ENCODE measurements around the gene KRTAP4-8.
"Not testable (repeated sequence)": the region's sequence is repeated elsewhere in the genome, so short reads cannot be mapped to it uniquely, and the experiment has no call there.

Gene KRTAP4-8

DNA sequence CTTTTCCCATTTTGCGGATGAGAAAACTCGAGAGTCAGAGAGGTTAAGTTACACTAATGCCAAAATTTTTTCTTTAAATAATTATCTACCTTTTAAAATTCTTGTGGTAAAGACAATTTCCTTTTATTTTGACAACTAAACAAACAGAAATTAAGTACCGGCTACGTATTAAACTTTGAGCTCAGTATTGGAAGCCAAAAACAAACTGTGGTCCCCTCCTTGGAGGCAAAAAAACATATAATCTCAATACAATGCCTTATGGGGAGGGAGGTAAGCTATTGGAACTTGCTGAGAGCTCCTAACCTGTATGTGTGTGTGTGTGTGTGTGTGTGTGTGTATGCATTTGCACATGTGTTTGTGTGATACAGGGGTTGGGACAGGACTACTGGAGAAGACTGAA is 34.5 kb downstream of the KRTAP4-8 start:
- FAIRE-seq, result no peak

GRCh38 chr17:41061964-41062363 is 36.0 kb downstream of the KRTAP4-8 start:
- FAIRE-seq, result no peak

- FAIRE-seq, result no peak
Measured at GRCh38 chr17:41060052-41060604, 37.8 kb downstream of the KRTAP4-8 start, which contains the start of gene KRTAP2-3. Gene KRTAP2-3 (minus strand): TSS chr17:41060114. CDS start chr17:41060050, 64 bp downstream.

DNA sequence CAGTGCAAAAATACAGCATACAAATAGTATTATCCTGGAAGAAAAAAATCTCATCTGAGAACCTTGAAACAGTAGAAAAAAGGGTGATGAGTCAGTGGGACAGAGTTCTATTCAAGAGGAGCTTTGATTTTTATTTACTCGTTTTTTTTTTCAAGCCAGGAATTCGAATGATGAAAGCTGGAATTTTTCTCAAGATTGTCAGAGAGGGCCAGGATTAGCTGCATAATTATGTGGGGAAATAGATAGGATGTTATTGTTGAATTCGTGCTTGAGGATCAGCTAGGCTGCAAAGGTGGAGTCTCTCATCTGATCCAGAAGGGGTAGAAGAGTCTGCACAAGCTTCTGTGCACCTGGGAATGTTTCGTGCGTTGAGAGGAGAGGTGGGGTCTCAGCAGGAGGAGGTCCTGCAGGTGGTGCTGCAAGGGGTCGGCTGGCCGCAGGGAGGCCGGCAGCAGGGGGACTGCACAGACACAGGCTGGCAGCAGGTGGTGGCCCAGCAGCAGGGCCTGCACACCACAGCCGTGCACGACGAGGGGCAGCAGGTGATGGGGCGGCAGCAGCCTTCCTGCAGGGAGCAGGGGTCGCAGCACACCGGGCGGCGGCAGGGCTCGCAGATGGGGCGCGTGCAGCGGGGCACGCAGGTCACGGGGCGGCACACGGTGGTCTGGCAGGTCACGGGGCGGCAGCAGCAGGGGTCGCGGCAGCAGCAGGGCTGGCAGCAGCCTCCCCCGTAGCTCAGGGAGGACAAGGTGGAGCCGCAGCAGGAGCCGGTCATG is 38.5 kb downstream of the KRTAP4-8 start:
- FAIRE-seq, result not testable (repeated sequence)

GRCh38 chr17:41058741-41059140 is 39.2 kb downstream of the KRTAP4-8 start:
- FAIRE-seq, result no peak

DNA sequence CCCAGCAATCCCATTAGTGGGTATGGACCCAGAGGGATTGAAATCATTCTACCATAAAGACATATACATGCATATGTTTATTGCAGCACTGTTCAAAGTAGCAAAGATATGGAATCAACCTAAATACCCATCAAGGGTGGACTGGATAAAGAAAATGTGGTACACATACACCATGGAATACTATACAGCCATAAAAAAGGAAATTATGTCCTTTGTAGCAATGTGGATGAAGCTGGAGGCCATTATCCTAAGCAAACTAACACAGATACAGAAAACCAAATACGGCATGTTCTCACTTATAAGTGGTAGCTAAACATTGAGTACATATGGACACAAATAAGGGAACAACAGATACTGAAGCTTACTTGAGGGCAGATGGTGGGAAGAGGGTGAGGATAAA is 40.4 kb downstream of the KRTAP4-8 start:
- FAIRE-seq, result no peak

DNA sequence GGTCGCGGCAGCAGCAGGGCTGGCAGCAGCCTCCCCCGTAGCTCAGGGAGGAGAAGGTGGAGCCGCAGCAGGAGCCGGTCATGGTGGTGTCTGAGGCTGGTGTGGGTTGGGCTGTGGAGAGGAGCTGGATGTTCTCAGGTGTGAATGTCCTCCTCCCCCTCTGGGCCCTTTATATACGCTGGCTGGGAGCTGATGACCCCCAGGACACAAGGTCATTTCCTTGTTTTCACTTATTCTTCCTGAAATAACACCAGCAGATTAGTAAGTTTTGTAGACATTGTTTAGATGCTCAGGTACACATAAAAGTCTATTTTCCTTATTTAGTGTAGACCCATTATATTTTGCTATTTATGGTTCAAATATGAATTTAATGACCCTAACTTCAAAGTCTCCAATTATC is 42.8 kb downstream of the KRTAP4-8 start, which contains the start of gene KRTAP2-2:
TSS of gene KRTAP2-2 (minus strand) at position 101 of the 400 bp plus-strand sequence. CDS start at position 82, 19 bp downstream.
- not testable (repeated sequence) for FAIRE-seq

DNA sequence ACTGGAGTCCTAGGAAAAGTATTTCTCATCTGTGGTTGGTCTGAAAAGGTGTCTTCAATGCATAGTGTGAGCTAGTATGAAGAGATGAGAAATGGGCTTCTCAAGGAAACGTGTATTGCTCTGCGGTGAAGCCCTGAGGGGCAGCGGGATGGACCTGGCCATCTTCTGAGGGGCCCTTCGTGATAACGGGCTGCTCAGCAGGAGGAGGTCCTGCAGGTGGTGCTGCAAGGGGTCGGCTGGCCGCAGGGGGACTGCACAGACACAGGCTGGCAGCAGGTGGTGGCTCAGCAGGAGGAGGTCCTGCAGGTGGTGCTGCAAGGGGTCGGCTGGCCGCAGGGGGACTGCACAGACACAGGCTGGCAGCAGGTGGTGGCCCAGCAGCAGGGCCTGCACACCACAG is 43.4 kb downstream of the KRTAP4-8 start:
- FAIRE-seq, result not testable (repeated sequence)

GRCh38 chr17:41054025-41054424 is 43.9 kb downstream of the KRTAP4-8 start:
- FAIRE-seq, result no peak

GRCh38 chr17:41052566-41052965 is 45.4 kb downstream of the KRTAP4-8 start:
- no peak for FAIRE-seq

DNA sequence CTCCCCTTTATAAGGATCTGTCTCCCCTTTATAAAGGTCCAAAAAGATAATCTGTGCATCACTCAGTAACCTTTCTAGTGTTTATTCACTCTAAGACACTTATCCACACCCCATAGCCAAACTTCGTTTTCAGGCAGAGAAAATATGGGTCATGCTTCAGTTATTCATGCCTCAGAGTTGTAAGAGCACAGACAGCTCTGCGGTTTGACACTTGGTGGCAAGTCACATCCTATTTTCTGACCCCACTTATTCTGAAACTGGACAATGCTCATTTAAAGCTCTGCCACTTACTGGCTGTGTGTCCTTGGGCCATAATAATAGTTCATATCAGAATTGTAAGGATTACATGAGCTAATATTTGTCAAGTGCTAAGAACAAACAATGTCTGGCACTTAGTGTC is 48.8 kb downstream of the KRTAP4-8 start:
- no peak for FAIRE-seq

DNA sequence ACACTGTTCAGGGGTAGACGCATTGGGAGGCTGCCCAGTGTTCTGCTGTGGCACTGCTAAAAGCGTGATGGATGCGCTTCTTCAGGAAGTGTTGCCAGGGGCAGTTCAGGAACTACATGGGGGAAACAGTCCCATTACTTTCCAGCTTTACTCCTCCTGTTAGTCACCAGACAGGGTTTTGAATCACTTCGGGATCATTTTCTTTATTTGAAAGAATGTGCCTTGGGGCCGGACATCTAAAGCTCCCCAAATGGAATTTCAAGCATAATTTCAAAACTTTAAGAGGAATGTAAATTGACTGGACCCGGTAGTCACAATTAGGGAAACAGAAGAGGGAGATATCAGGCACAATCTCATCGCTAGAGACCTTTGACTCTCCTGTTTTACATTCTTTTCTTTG is 49.5 kb downstream of the KRTAP4-8 start:
- no peak for FAIRE-seq

Measured in islet of Langerhans (tissue), 1 donor.